HL-60/S4 (cell line): ENCODE data around the gene TNKS1BP1.
"Not testable (repeated sequence)": the region's sequence is repeated elsewhere in the genome, so short reads cannot be mapped to it uniquely, and the experiment has no call there.

Source experiments
- in situ Hi-C: fragments of 300-500 bp; cut with MboI; formaldehyde crosslinking; loops from 2 replicates; pipeline ENCODE4 v1.14.3; 2022; ENCODE audit warnings: low sequenced_read_pairs

The TNKS1BP1 gene

GRCh38 chr11:57324886-57325734 is at the start of gene TNKS1BP1:
TSS of gene TNKS1BP1 (minus strand) at chr11:57324952. CDS start at chr11:57321885, 3,067 bp downstream.
- in situ Hi-C loops, result loop anchor here (25.0 kb wide), 1 partner anchor 113 kb away; no protein-coding TSS in a partner anchor

- in situ Hi-C loops, result no loop called here
These were observed 48.4 kb upstream of the TNKS1BP1 start for GRCh38 chr11:57373146-57373545.

GRCh38 chr11:57370941-57371340 is 46.2 kb upstream of the TNKS1BP1 start:
- in situ Hi-C loops, result no loop called here

- in situ Hi-C loops, result no loop called here
These were observed 45.5 kb upstream of the TNKS1BP1 start for GRCh38 chr11:57370251-57370650.

GRCh38 chr11:57368845-57369232 is 44.1 kb upstream of the TNKS1BP1 start:
- in situ Hi-C loops, result no loop called here

GRCh38 chr11:57368106-57368844 is 43.5 kb upstream of the TNKS1BP1 start:
- in situ Hi-C loops, result no loop called here

GRCh38 chr11:57364851-57365660 is 40.3 kb upstream of the TNKS1BP1 start:
- in situ Hi-C loops, result no loop called here

- in situ Hi-C loops, result no loop called here
These were observed 38.7 kb upstream of the TNKS1BP1 start for GRCh38 chr11:57363131-57364080.

- in situ Hi-C loops, result no loop called here
These were observed 37.2 kb upstream of the TNKS1BP1 start for GRCh38 chr11:57361926-57362325.

- in situ Hi-C loops, result not testable (repeated sequence)
These were observed 36.7 kb upstream of the TNKS1BP1 start for GRCh38 chr11:57361420-57361819.

- in situ Hi-C loops, result no loop called here
These were observed 36.2 kb upstream of the TNKS1BP1 start for GRCh38 chr11:57360991-57361390.

- in situ Hi-C loops, result loop anchor here (10.0 kb wide), 1 partner anchor 435 kb away; no protein-coding TSS in a partner anchor
These were observed 35.3 kb upstream of the TNKS1BP1 start for GRCh38 chr11:57359896-57360690.

GRCh38 chr11:57359396-57359795 is 34.6 kb upstream of the TNKS1BP1 start:
- in situ Hi-C loops, result loop anchor here (10.0 kb wide), 1 partner anchor 435 kb away; no protein-coding TSS in a partner anchor

- in situ Hi-C loops, result loop anchor here (10.0 kb wide), 1 partner anchor 436 kb away; no protein-coding TSS in a partner anchor
These were observed 34.2 kb upstream of the TNKS1BP1 start for GRCh38 chr11:57358991-57359390.

- in situ Hi-C loops, result loop anchor here (10.0 kb wide), 1 partner anchor 436 kb away; no protein-coding TSS in a partner anchor
These were observed 33.8 kb upstream of the TNKS1BP1 start for GRCh38 chr11:57358543-57358961.

- in situ Hi-C loops, result loop anchor here (10.0 kb wide), 1 partner anchor 437 kb away; no protein-coding TSS in a partner anchor
These were observed 33.1 kb upstream of the TNKS1BP1 start for GRCh38 chr11:57357856-57358255.

- in situ Hi-C loops, result loop anchor here (10.0 kb wide), 1 partner anchor 437 kb away; no protein-coding TSS in a partner anchor
These were observed 32.6 kb upstream of the TNKS1BP1 start for GRCh38 chr11:57357310-57357709.

GRCh38 chr11:57356268-57356667 is 31.5 kb upstream of the TNKS1BP1 start:
- in situ Hi-C loops, result loop anchor here (10.0 kb wide), 1 partner anchor 439 kb away; no protein-coding TSS in a partner anchor
